HG03558 (cell line): Measurements from ENCODE around the gene TIPARP.

Source experiments
- ATAC-seq: cut with Tn5 transposase; IDR thresholded peaks from one replicate; pipeline ENCODE4 v1.9.1; 2021; ENCODE audit warnings: moderate number of reproducible peaks; ENCODE audit not compliant: unreplicated experiment; ENCODE audit errors: extremely low read depth

TIPARP gene

DNA sequence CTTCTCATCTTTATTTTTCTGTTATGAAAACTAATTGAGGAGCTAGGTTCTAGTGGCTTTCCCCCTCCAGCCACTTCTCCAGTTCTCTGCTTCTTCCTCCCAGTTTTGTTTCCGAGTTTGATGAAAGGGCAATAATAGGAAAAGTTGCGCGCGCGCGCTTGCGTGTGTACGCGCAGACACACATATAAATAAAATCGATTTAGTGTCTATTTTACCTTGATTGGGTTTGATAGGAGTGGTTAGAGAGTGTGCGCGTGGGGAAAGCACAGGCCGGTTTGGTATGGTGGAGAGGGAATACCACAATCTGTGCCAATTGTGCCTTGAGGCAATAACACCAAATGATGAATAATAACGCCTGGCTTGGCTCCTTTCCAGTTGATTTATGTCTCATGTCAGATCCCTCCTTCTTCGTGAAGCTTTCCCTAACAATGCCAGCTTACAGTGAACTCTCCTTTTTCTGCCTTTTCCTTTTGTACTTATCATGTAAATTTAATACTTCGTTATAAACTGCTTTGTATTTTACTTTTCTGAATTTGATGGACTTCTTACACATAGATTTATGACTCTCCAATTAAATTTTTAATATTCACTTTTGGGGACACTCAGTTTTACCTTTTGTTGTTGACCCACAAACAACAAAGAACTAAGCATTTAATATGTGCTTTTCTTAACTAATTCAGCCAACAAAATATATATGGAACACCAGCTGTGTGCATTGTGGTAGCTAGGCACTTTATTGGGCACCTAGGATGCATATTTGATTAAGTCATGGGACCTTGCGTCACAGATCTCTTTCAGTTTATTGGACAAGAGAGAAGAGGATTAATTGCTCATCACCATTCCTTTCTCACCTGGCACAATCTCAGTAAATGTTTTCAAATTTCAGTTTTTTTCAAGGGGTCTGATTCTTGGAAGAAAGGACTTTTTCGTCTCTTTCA is 1.7 kb downstream of the TIPARP start:
- ATAC-seq, result no peak

DNA sequence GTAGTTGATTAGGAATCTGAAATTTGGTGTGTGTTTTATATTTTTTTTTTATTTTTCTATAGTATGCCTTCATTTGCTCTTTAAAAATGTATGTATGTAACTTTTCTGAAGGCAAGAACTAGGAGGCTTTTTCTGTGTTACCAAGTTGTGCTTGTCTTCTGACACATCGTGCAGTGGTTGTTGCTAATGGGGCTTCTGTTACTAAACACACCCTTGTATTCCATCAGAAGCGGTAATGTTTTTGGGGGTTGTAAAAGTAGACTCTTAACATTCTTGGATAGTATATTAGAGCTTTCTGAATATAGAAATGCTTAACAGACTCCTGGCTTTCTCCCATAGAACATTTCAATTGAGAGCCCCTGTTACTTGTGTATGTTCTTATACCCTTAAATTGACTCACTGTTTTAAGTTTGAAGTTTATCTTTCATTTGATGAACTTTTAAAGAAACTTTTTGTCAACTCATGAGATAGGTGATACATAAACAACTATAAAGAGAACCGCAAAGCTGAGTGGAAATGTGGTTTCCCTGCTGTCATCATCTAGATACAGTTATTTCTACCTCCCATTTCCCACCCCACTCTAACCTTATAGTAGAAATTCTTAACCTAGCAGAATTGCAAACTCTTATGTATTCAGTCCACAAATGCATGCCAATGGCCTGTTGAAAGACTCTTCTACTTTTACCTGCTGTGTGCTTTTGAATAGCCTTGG is 2.5 kb downstream of the TIPARP start:
- no peak for ATAC-seq

DNA sequence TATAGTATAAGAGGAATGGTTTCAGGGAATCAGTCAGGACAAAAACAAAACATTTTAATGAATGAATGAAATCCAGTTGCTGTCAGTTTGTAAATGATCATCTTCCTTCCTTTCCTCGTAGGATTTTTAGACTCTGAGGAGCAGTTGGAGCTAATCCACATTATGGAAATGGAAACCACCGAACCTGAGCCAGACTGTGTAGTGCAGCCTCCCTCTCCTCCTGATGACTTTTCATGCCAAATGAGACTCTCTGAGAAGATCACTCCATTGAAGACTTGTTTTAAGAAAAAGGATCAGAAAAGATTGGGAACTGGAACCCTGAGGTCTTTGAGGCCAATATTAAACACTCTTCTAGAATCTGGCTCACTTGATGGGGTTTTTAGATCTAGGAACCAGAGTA is 3.1 kb downstream of the TIPARP start:
- no peak for ATAC-seq

DNA sequence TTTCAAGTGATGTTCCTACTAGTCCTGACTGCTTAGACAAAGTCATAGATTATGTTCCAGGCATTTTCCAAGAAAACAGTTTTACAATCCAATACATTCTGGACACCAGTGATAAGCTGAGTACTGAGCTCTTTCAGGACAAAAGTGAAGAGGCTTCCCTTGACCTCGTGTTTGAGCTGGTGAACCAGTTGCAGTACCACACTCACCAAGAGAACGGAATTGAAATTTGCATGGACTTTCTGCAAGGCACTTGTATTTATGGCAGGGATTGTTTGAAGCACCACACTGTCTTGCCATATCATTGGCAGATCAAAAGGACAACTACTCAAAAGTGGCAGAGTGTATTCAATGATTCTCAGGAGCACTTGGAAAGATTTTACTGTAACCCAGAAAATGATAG is 3.8 kb downstream of the TIPARP start:
- ATAC-seq, result no peak

DNA sequence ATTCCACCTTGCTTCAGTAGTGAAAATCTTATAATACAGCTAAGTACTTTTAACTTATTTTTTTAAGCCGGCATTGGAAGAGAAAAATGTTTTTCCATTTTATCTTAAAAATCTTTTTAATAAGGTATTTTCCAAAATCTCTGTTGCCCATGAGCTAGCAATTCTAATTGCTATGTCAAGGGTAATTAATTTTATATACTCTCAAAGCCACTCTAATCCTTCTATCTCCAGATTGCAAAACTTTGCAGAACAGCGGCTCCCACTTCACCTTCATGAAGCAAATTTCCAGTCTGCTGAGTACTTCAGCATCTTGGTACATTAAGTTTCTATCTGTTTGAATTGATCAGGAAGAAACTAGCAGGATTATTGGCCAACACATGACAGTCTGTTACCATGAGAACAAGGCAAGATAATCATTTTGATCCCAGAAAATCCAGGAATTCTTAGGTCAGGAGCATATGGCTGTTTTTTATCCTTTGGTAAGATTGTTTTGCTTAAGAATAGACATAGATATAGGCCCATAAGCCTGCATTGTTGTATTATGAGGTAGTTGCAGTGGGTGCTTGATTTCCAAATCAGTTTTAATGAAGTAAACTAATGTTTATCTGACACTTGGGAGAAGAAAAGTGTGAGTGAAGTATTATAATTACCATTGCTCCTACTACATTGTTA is 6.0 kb downstream of the TIPARP start:
- no peak for ATAC-seq

DNA sequence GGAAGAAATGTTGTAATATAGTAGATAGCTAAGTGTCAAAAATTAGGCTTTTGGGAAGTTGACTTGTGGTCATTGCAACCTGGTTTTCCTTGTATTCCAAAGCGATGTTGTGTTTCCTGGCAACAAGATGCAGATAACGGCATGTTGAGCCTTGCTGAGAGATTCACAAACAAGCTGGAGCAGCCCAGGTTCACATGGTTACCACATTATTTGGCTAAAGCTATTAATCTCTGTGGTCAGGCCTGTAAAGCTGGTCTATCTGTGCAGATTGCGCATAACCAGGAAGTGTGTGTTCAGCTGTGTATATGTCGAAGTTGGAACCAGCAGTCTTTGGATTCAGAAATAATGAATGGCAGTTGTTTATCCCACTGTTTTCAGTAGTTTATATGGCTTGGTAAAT is 6.6 kb downstream of the TIPARP start:
- ATAC-seq, result peak; percentile 43

DNA sequence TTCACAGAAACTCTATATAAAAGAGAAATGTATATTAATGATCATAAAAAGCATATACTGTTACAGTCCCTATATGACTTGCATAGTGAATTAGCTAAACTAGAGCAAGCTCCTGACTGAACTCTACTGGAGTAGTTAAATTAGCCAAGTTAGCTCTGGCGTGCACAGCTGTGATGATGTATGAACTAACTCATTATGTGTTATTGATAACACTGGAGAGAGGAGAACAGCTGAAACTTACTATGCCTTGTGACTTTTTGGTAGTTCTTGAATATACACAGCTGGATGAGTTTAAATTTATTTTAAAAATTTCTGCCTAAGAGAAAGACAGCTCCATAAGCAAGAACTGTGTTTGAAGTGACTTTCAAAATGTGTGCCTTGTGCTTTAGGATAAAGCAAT is 8.1 kb downstream of the TIPARP start:
- no peak for ATAC-seq

DNA sequence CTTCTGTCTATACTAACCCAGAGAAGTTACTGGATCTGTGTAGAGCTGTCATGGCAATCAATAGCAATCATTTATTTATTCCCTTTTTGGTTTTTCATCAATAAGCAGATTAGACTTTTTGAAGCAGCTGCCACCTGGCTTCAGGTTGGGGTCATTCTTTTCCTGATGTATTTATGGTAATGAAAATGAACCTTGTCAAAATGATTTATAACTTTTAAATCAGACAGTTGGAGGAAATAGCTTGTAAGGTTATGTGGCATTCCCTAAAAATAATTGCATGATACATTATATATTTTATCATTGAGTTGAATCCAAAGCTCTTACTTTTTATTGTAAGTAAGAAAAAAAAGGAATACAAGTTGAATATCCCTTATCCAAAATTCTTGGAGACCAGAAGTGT is 8.6 kb downstream of the TIPARP start:
- no peak for ATAC-seq

DNA sequence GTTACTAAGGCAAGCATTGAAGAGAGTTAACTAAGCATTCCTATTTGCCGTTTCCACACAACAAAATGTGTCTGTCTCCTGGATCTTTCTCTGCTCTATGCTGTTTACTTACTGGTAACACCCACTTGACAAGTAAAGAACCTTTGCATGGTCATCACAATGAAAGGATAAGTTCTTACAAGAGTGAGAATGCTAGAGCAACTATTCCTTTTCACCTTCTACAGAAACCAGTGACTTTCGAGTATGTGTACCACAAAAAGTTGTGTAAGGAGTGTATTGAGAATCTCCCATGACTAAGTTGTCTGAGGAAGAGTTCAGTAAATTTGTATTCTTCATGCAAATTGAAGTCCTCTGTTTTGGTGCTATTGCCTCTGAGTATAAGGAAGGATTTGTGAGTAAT is 10.8 kb downstream of the TIPARP start:
- no peak for ATAC-seq

DNA sequence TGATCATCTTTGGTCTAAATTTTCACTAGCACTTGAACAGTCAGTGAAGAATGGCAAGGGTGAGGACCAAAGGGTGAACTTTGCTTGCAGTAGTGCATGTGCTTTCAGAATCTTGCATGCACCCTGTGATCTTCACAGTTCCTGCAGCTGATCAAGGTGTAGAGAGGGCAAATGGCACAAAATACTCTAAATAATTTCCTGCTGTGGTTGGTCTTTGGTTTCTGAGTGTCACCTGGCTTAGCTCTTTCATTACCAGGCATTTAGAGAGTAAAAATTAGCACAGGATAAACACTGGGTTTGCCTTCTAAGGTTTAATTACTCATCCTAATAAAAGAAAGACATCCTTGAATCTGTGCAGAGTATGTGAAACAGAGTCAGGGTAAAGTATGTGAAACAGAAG is 11.4 kb downstream of the TIPARP start:
- ATAC-seq, result no peak

DNA sequence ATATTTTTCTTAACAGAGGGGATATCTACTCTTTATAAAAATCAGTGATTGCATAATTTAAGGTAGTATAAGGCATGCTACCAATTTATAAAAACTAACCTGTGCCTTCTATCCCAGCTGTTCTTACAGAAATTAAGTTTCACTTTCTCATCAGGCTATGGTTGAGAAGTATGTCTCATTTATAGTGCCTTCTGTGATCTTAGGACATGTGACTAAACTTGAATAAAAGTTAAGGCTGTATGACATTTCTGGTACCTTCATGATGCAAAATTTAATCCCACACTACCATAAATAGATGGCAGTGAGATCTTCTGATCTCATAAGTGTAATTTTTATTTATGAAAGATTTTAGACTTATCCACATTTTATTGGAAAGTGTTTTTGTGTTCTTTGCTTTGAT is 12.6 kb downstream of the TIPARP start:
- no peak for ATAC-seq

DNA sequence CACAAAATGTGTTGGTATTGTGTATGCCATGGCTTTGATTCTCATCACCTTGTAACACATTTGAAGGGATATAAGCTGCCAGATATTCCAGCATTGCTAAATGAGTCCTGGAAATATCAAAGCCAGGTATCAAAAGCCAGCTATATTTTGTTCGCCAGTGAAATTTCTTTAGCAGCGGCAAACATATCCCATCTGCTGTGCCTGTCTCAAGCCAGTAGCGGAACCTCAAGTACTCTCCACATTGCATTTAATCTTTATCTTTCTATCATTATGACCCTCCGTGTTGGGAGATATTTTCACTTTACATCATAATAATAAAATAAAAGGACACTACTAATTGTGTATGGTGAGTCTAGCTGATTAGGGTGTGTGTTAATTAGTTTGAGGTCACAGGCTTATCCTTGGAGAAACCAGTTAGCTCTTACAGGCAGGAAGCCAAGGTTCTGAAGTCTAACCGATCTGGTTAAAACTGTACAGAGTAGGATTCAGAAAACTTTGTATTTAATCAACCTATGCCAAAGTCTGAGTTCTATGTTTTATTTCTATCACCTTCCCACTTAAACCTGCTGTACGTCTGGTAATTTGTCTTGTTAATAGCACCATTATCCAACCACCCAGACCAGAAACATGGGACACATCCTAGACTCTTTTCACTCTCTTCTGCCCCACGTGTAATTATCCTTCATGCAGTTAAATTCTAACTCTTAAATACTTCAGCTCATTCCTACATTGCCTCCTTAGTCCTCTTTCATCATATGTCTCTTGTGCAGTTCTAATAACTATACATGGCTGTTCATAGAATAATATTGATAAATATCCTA is 14.5 kb downstream of the TIPARP start:
- ATAC-seq, result no peak

DNA sequence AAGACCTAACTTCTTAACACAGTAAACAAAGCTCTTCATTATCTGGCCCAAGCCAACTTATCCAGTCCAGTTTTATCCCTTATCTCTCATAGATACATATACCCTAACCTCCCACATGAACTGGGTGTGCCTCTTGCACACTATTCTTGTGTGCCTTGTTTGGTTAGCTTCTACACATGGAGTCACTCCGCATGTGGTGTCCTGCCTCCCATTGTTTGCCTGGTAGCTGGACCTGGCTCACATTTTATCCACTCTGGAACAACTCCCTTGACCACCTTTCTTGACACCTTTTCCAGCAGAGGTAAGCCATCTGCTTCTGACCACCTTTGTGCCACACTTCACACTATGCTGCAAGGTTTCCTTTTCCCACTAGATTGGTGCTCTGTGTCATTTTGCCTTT is 15.2 kb downstream of the TIPARP start:
- no peak for ATAC-seq

DNA sequence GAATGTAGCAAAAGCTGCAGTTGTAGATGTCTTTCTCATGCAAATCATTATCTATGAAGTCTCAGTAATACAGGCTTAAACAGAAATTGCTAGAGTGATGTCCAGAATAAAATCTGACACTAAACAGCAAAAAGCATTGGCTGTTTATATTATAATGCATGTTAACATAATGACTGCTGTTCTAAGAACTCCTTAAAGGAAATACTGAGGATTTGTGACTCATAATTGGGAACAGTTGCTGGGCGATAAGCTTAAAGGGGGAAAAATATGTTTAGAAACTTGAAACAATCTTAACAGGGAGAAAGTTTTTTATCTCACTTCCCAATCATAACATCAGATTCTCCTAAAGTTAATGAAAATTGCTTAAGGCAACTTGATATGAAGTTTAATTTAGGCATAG is 17.5 kb downstream of the TIPARP start:
- no peak for ATAC-seq

DNA sequence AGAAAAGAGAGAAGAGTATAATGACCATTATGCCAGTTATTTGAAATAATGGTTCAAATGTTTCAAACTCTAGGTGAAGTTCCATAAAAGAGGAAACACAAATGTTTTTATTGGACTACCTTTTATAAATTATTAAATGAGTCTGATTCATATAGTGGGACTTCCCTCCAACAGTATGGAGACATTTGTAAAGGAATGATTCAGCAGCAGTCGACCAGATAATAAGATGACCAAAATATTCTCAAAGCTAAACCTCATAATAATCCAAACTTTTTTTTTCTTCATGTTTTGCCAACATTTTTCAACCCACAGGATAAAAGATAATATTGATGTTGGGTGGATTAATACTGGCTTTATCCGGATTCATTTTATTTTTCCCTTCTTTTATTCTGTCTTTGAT is 18.8 kb downstream of the TIPARP start:
- no peak for ATAC-seq

DNA sequence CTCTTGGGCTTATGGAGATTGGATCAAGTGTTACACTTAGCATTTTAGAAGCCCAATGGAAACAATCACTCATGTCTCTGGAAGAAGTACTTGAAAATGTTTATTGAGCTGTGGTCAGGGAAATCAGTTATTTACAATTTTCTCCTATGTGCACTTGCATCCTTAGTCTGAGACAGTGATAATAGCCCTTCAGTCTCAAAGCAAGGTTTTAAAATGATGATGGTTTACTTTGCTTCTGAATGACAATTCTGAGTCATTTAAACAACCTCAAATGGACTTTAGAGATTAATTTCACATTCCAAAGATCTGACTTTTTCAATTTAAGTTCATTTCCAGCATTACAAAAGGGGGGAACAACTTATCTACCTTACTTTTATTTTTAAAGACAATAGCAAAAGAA is 20.1 kb downstream of the TIPARP start:
- no peak for ATAC-seq

DNA sequence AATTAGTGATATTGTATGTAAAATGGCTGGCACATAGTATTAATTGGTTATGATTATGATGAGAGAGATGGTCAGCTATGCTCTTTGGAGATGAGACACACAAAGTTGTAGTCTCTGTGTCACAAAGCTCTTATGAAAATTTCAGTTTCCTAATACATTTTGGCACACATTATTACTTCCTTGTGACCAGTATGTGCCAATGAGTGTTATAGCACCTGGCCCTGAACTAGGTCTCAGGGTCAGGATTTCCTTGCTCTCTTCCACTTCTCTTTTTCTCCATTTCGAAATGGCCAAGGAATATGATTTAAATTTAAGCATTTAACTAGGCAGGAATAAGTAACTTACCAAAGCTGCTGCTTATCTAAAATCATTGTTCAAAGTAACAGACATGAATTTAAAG is 28.0 kb downstream of the TIPARP start:
- no peak for ATAC-seq

DNA sequence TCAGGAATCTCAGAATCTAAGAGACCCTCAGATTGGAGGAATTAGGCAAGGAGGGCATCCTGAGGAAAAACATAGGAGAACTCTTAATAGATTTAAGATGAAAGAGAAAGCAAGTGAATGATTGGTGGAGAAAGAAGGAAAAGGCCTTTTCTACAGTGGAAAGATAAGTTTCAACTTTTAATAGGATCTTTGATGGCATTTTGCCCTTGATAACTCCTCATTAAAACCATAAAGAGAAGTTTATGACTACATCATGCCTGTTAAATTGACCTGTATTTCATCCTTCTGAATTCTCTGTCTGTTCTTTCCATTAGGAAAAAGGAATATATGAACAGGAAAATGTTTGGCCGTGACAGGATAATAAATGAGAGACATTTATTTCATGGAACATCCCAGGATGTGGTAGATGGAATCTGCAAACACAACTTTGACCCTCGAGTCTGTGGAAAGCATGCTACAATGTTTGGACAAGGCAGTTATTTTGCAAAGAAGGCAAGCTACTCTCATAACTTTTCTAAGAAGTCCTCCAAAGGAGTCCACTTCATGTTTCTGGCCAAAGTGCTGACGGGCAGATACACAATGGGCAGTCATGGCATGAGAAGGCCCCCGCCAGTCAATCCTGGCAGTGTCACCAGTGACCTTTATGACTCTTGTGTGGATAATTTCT is 30.1 kb downstream of the TIPARP start:
- no peak for ATAC-seq

DNA sequence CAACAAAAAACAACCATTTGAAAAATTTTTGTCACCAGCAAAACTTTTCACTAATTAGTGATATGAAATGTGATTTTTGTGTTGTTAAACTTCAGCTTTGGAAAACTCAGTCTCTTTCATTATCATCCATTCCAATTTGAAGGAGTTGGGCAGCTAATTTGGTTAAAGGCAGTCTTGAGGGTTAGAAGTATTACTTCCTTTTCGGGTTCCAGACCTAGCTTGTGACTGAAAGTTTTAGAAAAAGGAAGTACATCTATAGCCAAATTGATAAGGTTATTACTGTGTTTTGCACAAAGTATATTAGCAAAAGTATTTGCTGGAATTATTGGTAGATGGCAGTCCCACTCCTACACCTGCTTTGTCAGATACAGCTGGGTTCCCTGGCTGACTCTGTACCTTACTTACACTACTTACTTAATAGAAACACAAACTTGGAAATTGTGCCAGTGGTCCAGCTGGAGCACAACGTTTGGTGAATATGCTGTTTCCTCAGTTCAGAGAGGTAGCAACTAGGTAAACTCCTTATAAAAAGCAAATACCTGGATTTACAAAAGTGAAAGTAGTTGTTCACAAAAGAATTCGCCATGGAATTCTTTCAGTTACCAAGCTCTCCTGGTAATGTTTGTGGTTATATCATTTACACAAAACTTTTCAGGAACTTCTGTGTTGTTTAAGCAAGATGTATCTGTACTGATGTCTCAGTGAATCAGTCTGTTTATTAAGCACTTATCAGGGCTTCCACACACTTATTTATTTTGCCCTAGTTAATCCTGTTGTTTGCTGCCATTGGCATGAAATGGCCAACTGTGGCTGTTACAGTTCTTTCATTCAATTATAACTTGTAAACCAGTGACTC is 31.6 kb downstream of the TIPARP start:
- peak; percentile 42 for ATAC-seq
